D341Med (cell line): ENCODE measurements around the gene DHRS7B.
A peak's percentile ranks its signal among the peaks of the same experiment; 100 is the strongest.
"Not testable (repeated sequence)": the region's sequence is repeated elsewhere in the genome, so short reads cannot be mapped to it uniquely, and the experiment has no call there.

ENCODE experiments used
- DNase-seq: peaks from one replicate; pipeline ENCODE4 v3.0.0; 2012; ENCODE audit warnings: low spot score

The DHRS7B gene

GRCh38 chr17:21209511-21210175 is 82.9 kb downstream of the DHRS7B start:
- DNase-seq, result no peak

- peak; percentile 67 for DNase-seq
Observed at GRCh38 chr17:21210411-21211076, 83.8 kb downstream of the DHRS7B start.

GRCh38 chr17:21211825-21212479 is 85.2 kb downstream of the DHRS7B start:
- DNase-seq, result no peak

- DNase-seq, result no peak
Observed at GRCh38 chr17:21212826-21213637, 86.3 kb downstream of the DHRS7B start.

- DNase-seq, result no peak
Observed at GRCh38 chr17:21213638-21214014, 86.9 kb downstream of the DHRS7B start.

- DNase-seq, result peak; percentile 99
Observed at GRCh38 chr17:21214015-21214776, 87.4 kb downstream of the DHRS7B start, which contains the start of gene TMEM11. Gene TMEM11, minus strand, starts transcription at chr17:21214161. Its CDS starts 9 bp downstream, at chr17:21214152.

- DNase-seq, result peak; percentile 62
Observed at GRCh38 chr17:21214777-21215541, 88.2 kb downstream of the DHRS7B start.

GRCh38 chr17:21215935-21216334 is 89.2 kb downstream of the DHRS7B start:
- no peak for DNase-seq

GRCh38 chr17:21217346-21217745 is 90.6 kb downstream of the DHRS7B start:
- no peak for DNase-seq

- DNase-seq, result no peak
Observed at GRCh38 chr17:21218101-21218500, 91.3 kb downstream of the DHRS7B start.

GRCh38 chr17:21218831-21219380 is 92.1 kb downstream of the DHRS7B start:
- no peak for DNase-seq

- DNase-seq, result no peak
Observed at GRCh38 chr17:21223086-21223485, 96.3 kb downstream of the DHRS7B start.

- not testable (repeated sequence) for DNase-seq
Observed at GRCh38 chr17:21227277-21227676, 100.5 kb downstream of the DHRS7B start.

- no peak for DNase-seq
Observed at GRCh38 chr17:21228111-21228510, 101.3 kb downstream of the DHRS7B start.

- no peak for DNase-seq
Observed at GRCh38 chr17:21228845-21229244, 102.1 kb downstream of the DHRS7B start.

- DNase-seq, result no peak
Observed at GRCh38 chr17:21231533-21231932, 104.8 kb downstream of the DHRS7B start.

GRCh38 chr17:21232033-21232749 is 105.4 kb downstream of the DHRS7B start:
- DNase-seq, result no peak

- no peak for DNase-seq
Observed at GRCh38 chr17:21233581-21234347, 107.0 kb downstream of the DHRS7B start.

GRCh38 chr17:21235921-21236320 is 109.2 kb downstream of the DHRS7B start:
- DNase-seq, result no peak
